WTC11 (cell line): ENCODE measurements around the gene OR2AG2. TPM values are rescaled to one million over a fixed set of nuclear protein-coding genes. Genes with fewer than 3 reads are reported as not detected.

ENCODE experiments used
- ATAC-seq: fragments of 200-7000 bp; cut with Tn5 transposase; 2 replicates; pipeline ENCODE4 v1.10.0; 2021; ENCODE audit warnings: mild to moderate bottlenecking, moderate library complexity
- CTCF ChIA-PET: fragments of 300-600 bp; sonication (Branson Sonifier 250); formaldehyde crosslinking; loops from one replicate; lab custom pipeline; 2021; ENCODE audit warnings: antibody characterized with exemption; lab: Charles Lee
- POLR2A ChIA-PET: fragments of 350-600 bp; sonication (Branson Sonifier 250); formaldehyde crosslinking; loops from one replicate; lab custom pipeline; 2021; ENCODE audit warnings: antibody characterized with exemption; lab: Charles Lee
- DNase-seq: peaks from one replicate; pipeline ENCODE4 v3.0.0; 2021; ENCODE audit warnings: low spot score
- H3K27ac Mint-ChIP-seq: 2 replicates; pipeline ENCODE4 v1.8.0; 2021; ENCODE audit warnings: mixed read lengths
- H3K27me3 Mint-ChIP-seq: 2 replicates; pipeline ENCODE4 v1.8.0; 2021; ENCODE audit warnings: low read depth, mild to moderate bottlenecking, moderate library complexity, mixed read lengths
- H3K36me3 Mint-ChIP-seq: 2 replicates; pipeline ENCODE4 v1.8.0; 2021; ENCODE audit warnings: mixed read lengths
- H3K4me1 Mint-ChIP-seq: 2 replicates; pipeline ENCODE4 v1.8.0; 2022; ENCODE audit warnings: mixed read lengths
- H3K4me3 Mint-ChIP-seq: 2 replicates; pipeline ENCODE4 v1.8.0; 2021; ENCODE audit warnings: mild to moderate bottlenecking, moderate library complexity, mixed read lengths
- H3K9me3 Mint-ChIP-seq: 2 replicates; pipeline ENCODE4 v1.8.0; 2021; ENCODE audit warnings: mixed read lengths
- EMX1 ChIP-seq: fragments of 250-450 bp; sonication (Bioruptor Pico); IDR thresholded peaks from 2 replicates; pipeline ENCODE4 v1.8.0; 2021; ENCODE audit warnings: mild to moderate bottlenecking
- JUN ChIP-seq: sonication (generic); formaldehyde crosslinking; IDR thresholded peaks from 2 replicates; pipeline ENCODE4 v1.8.0; 2023; ENCODE audit warnings: mild to moderate bottlenecking, missing genetic modification reagents
- MYBL2 ChIP-seq: sonication (generic); formaldehyde crosslinking; IDR thresholded peaks from 2 replicates; pipeline ENCODE4 v1.8.1; 2023; ENCODE audit warnings: mild to moderate bottlenecking, moderate library complexity, missing genetic modification reagents
- NFYB ChIP-seq: sonication (generic); formaldehyde crosslinking; conservative IDR thresholded peaks from 2 replicates; pipeline ENCODE4 v1.8.0; 2022; ENCODE audit warnings: low read depth, missing genetic modification reagents
- NR1H2 ChIP-seq: sonication (generic); formaldehyde crosslinking; IDR thresholded peaks from 2 replicates; pipeline ENCODE4 v1.9.0; 2021; ENCODE audit warnings: mild to moderate bottlenecking, moderate library complexity, missing genetic modification reagents
- OVOL2 ChIP-seq: fragments of 250-450 bp; sonication (Bioruptor Pico); IDR thresholded peaks from 2 replicates; pipeline ENCODE4 v1.9.0; 2021; ENCODE audit warnings: mild to moderate bottlenecking, borderline replicate concordance
- RORB ChIP-seq: fragments of 250-450 bp; sonication (Bioruptor Pico); IDR thresholded peaks from 2 replicates; pipeline ENCODE4 v1.9.0; 2021; ENCODE audit warnings: mild to moderate bottlenecking
- SMAD3 ChIP-seq: sonication (generic); formaldehyde crosslinking; IDR thresholded peaks from 2 replicates; pipeline ENCODE4 v1.8.0; 2022; ENCODE audit warnings: missing genetic modification reagents, mild to moderate bottlenecking, borderline replicate concordance
- ZBTB43 ChIP-seq: sonication (generic); formaldehyde crosslinking; IDR thresholded peaks from 2 replicates; pipeline ENCODE4 v1.8.1; 2023; ENCODE audit warnings: mild to moderate bottlenecking, missing genetic modification reagents
- ZMAT4 ChIP-seq: fragments of 250-450 bp; sonication (Bioruptor Pico); IDR thresholded peaks from 2 replicates; pipeline ENCODE4 v1.9.0; 2021; ENCODE audit warnings: mild to moderate bottlenecking
- ZNF121 ChIP-seq: sonication (generic); formaldehyde crosslinking; IDR thresholded peaks from 2 replicates; pipeline ENCODE4 v1.8.0; 2023; ENCODE audit warnings: missing genetic modification reagents
- ZNF232 ChIP-seq: sonication (generic); formaldehyde crosslinking; IDR thresholded peaks from 2 replicates; pipeline ENCODE4 v1.8.0; 2022; ENCODE audit warnings: mild to moderate bottlenecking, missing genetic modification reagents
- ZNF416 ChIP-seq: fragments of 250-450 bp; sonication (Bioruptor Pico); IDR thresholded peaks from 2 replicates; pipeline ENCODE4 v1.9.0; 2021; ENCODE audit warnings: mild to moderate bottlenecking, inconsistent platforms
- total RNA-seq: library from RNA; stranded (reverse); gene quantifications from 3 replicates; pipeline ENCODE4 v1.2.3, GENCODE V29; 2021
- TF ChIP-seq, protein P1 (sequence below): sonication (generic); formaldehyde crosslinking; conservative IDR thresholded peaks from 2 replicates; pipeline ENCODE4 v1.8.1; 2023; ENCODE audit warnings: mild to moderate bottlenecking, low read depth, missing genetic modification reagents, moderate library complexity
- TF ChIP-seq, protein P2 (sequence below): sonication (generic); formaldehyde crosslinking; IDR thresholded peaks from 2 replicates; pipeline ENCODE4 v1.8.0; 2023; ENCODE audit warnings: missing genetic modification reagents, mild to moderate bottlenecking, borderline replicate concordance
- TF ChIP-seq, protein P3 (sequence below): sonication (generic); formaldehyde crosslinking; IDR thresholded peaks from 2 replicates; pipeline ENCODE4 v1.8.1; 2022; ENCODE audit warnings: mild to moderate bottlenecking, moderate library complexity, missing genetic modification reagents
- TF ChIP-seq, protein P4 (sequence below): sonication (generic); formaldehyde crosslinking; IDR thresholded peaks from 2 replicates; pipeline ENCODE4 v1.8.0; 2023; ENCODE audit warnings: mild to moderate bottlenecking, missing genetic modification reagents
- TF ChIP-seq, protein P5 (sequence below): sonication (generic); formaldehyde crosslinking; IDR thresholded peaks from 2 replicates; pipeline ENCODE4 v1.8.1; 2023; ENCODE audit warnings: mild to moderate bottlenecking, moderate library complexity, missing genetic modification reagents
- TF ChIP-seq, protein P6 (sequence below): fragments of 250-450 bp; sonication (Bioruptor Pico); IDR thresholded peaks from 2 replicates; pipeline ENCODE4 v1.8.0; 2021; ENCODE audit warnings: mild to moderate bottlenecking

OR2AG2 gene
- total RNA-seq, 1 experiment from 2014 or later = 0.17 TPM

- peaks cover 2% of the 10 kb centered on the region; the same call in 1 of the 2 replicates for H3K9me3 Mint-ChIP-seq
- no peak overlapping the region for H3K27ac Mint-ChIP-seq
- CTCF ChIA-PET = interaction anchor here (1.0 kb wide), 1 partner anchor 39 kb away, joined by 3 read pairs; no protein-coding TSS in a partner anchor
- H3K4me1 Mint-ChIP-seq = no peaks in the 10 kb centered on the region
- POLR2A ChIA-PET = no interaction called here
- DNase-seq (no peak), ATAC-seq (no peak)
- H3K27me3 Mint-ChIP-seq = no peaks in the 10 kb centered on the region; the same call in 1 of the 2 replicates
- TF ChIP-seq ZNF232 (CRISPR knock-in tag) (no peak), ZNF416 (no peak), ZMAT4 (no peak), ZNF121 (CRISPR knock-in tag) (no peak), NFYB (CRISPR knock-in tag) (no peak), ZBTB43 (CRISPR knock-in tag) (no peak), NR1H2 (CRISPR knock-in tag) (no peak), SMAD3 (no peak), RORB (CRISPR knock-in tag) (no peak), EMX1 (CRISPR knock-in tag) (no peak), OVOL2 (CRISPR knock-in tag) (no peak), JUN (CRISPR knock-in tag) (no peak), MYBL2 (no peak)
- TF ChIP-seq, protein P1, sequence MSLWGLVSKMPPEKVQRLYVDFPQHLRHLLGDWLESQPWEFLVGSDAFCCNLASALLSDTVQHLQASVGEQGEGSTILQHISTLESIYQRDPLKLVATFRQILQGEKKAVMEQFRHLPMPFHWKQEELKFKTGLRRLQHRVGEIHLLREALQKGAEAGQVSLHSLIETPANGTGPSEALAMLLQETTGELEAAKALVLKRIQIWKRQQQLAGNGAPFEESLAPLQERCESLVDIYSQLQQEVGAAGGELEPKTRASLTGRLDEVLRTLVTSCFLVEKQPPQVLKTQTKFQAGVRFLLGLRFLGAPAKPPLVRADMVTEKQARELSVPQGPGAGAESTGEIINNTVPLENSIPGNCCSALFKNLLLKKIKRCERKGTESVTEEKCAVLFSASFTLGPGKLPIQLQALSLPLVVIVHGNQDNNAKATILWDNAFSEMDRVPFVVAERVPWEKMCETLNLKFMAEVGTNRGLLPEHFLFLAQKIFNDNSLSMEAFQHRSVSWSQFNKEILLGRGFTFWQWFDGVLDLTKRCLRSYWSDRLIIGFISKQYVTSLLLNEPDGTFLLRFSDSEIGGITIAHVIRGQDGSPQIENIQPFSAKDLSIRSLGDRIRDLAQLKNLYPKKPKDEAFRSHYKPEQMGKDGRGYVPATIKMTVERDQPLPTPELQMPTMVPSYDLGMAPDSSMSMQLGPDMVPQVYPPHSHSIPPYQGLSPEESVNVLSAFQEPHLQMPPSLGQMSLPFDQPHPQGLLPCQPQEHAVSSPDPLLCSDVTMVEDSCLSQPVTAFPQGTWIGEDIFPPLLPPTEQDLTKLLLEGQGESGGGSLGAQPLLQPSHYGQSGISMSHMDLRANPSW = no peak
- TF ChIP-seq, protein P2, sequence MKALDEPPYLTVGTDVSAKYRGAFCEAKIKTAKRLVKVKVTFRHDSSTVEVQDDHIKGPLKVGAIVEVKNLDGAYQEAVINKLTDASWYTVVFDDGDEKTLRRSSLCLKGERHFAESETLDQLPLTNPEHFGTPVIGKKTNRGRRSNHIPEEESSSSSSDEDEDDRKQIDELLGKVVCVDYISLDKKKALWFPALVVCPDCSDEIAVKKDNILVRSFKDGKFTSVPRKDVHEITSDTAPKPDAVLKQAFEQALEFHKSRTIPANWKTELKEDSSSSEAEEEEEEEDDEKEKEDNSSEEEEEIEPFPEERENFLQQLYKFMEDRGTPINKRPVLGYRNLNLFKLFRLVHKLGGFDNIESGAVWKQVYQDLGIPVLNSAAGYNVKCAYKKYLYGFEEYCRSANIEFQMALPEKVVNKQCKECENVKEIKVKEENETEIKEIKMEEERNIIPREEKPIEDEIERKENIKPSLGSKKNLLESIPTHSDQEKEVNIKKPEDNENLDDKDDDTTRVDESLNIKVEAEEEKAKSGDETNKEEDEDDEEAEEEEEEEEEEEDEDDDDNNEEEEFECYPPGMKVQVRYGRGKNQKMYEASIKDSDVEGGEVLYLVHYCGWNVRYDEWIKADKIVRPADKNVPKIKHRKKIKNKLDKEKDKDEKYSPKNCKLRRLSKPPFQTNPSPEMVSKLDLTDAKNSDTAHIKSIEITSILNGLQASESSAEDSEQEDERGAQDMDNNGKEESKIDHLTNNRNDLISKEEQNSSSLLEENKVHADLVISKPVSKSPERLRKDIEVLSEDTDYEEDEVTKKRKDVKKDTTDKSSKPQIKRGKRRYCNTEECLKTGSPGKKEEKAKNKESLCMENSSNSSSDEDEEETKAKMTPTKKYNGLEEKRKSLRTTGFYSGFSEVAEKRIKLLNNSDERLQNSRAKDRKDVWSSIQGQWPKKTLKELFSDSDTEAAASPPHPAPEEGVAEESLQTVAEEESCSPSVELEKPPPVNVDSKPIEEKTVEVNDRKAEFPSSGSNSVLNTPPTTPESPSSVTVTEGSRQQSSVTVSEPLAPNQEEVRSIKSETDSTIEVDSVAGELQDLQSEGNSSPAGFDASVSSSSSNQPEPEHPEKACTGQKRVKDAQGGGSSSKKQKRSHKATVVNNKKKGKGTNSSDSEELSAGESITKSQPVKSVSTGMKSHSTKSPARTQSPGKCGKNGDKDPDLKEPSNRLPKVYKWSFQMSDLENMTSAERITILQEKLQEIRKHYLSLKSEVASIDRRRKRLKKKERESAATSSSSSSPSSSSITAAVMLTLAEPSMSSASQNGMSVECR (CRISPR knock-in tag) = no peak
- TF ChIP-seq, protein P3, sequence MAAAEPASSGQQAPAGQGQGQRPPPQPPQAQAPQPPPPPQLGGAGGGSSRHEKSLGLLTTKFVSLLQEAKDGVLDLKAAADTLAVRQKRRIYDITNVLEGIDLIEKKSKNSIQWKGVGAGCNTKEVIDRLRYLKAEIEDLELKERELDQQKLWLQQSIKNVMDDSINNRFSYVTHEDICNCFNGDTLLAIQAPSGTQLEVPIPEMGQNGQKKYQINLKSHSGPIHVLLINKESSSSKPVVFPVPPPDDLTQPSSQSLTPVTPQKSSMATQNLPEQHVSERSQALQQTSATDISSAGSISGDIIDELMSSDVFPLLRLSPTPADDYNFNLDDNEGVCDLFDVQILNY (CRISPR knock-in tag) = no peak
- TF ChIP-seq, protein P4, sequence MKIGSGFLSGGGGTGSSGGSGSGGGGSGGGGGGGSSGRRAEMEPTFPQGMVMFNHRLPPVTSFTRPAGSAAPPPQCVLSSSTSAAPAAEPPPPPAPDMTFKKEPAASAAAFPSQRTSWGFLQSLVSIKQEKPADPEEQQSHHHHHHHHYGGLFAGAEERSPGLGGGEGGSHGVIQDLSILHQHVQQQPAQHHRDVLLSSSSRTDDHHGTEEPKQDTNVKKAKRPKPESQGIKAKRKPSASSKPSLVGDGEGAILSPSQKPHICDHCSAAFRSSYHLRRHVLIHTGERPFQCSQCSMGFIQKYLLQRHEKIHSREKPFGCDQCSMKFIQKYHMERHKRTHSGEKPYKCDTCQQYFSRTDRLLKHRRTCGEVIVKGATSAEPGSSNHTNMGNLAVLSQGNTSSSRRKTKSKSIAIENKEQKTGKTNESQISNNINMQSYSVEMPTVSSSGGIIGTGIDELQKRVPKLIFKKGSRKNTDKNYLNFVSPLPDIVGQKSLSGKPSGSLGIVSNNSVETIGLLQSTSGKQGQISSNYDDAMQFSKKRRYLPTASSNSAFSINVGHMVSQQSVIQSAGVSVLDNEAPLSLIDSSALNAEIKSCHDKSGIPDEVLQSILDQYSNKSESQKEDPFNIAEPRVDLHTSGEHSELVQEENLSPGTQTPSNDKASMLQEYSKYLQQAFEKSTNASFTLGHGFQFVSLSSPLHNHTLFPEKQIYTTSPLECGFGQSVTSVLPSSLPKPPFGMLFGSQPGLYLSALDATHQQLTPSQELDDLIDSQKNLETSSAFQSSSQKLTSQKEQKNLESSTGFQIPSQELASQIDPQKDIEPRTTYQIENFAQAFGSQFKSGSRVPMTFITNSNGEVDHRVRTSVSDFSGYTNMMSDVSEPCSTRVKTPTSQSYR (CRISPR knock-in tag) = no peak
- TF ChIP-seq, protein P5, sequence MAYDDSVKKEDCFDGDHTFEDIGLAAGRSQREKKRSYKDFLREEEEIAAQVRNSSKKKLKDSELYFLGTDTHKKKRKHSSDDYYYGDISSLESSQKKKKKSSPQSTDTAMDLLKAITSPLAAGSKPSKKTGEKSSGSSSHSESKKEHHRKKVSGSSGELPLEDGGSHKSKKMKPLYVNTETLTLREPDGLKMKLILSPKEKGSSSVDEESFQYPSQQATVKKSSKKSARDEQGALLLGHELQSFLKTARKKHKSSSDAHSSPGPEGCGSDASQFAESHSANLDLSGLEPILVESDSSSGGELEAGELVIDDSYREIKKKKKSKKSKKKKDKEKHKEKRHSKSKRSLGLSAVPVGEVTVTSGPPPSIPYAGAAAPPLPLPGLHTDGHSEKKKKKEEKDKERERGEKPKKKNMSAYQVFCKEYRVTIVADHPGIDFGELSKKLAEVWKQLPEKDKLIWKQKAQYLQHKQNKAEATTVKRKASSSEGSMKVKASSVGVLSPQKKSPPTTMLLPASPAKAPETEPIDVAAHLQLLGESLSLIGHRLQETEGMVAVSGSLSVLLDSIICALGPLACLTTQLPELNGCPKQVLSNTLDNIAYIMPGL (CRISPR knock-in tag) = no peak
- TF ChIP-seq, protein P6, sequence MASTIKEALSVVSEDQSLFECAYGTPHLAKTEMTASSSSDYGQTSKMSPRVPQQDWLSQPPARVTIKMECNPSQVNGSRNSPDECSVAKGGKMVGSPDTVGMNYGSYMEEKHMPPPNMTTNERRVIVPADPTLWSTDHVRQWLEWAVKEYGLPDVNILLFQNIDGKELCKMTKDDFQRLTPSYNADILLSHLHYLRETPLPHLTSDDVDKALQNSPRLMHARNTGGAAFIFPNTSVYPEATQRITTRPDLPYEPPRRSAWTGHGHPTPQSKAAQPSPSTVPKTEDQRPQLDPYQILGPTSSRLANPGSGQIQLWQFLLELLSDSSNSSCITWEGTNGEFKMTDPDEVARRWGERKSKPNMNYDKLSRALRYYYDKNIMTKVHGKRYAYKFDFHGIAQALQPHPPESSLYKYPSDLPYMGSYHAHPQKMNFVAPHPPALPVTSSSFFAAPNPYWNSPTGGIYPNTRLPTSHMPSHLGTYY = no peak
- TF ChIP-seq, all 79 proteins: peak for 0
- no peaks in the 10 kb centered on the region for H3K36me3 Mint-ChIP-seq
- H3K4me3 Mint-ChIP-seq = no peak overlapping the region
These were observed 22.9 kb upstream of the OR2AG2 start for GRCh38 chr11:6794639-6795038.
